HEK293 (cell line): ENCODE measurements around the gene GRAMD1B.
"Not testable (repeated sequence)": the region's sequence is repeated elsewhere in the genome, so short reads cannot be mapped to it uniquely, and the experiment has no call there.

ENCODE experiments used
- CTCF ChIA-PET: fragments of 350-600 bp; formaldehyde crosslinking; extraction: SDS; loops from one replicate; lab custom pipeline; 2021; ENCODE audit warnings: antibody characterized with exemption; lab: Yijun Ruan, JAX
- POLR2A ChIA-PET: fragments of 300-600 bp; formaldehyde crosslinking; extraction: SDS; loops from one replicate; lab custom pipeline; 2020; ENCODE audit warnings: antibody characterized with exemption, inconsistent platforms; lab: Yijun Ruan, JAX
- H3K27ac ChIP-seq: fragments of 200-500 bp; sonication (Bioruptor generic); 2 replicates; pipeline ENCODE4 v1.5.1; 2014; ENCODE audit warnings: low read depth, low read length, control low read depth, inconsistent platforms; ENCODE audit errors: extremely low read depth
- H3K36me3 ChIP-seq, 2 experiments: fragments of 200-500 bp in 1 of 2; sonication (Bioruptor generic) in 1 of 2; 1 replicate in 1 of 2; 2 replicates in 1 of 2; pipeline ENCODE4 v1.5.1; 2014 to 2017; ENCODE audit warnings: inconsistent platforms in 2 of 2, low read length in 2 of 2; ENCODE audit not compliant: control insufficient read depth in 2 of 2, insufficient read depth in 1 of 2
- H3K4me1 ChIP-seq: fragments of 200-500 bp; sonication (Bioruptor generic); 2 replicates; pipeline ENCODE4 v1.5.1; 2014; ENCODE audit warnings: mild to moderate bottlenecking, low read length, inconsistent platforms; ENCODE audit not compliant: control insufficient read depth, insufficient read depth
- H3K4me3 ChIP-seq: 2 replicates; pipeline ENCODE4 v1.5.1; 2011; ENCODE audit warnings: low read depth, mild to moderate bottlenecking, control low read depth, low read length, moderate library complexity
- H3K9me3 ChIP-seq: fragments of 200-500 bp; sonication (Bioruptor generic); 2 replicates; pipeline ENCODE4 v1.5.1; 2014; ENCODE audit warnings: low read depth, low read length, inconsistent platforms; ENCODE audit not compliant: control insufficient read depth, insufficient read depth
- HOXD13 ChIP-seq: sonication (generic); formaldehyde crosslinking; IDR thresholded peaks from 2 replicates; pipeline ENCODE4 v1.8.0; 2022; ENCODE audit warnings: missing genetic modification reagents, borderline replicate concordance
- PRDM1 ChIP-seq: fragments of 450-650 bp; formaldehyde crosslinking; IDR thresholded peaks from 2 replicates; pipeline ENCODE4; 2016; ENCODE audit warnings: missing biosample characterization, missing genetic modification characterization
- PRDM2 ChIP-seq: fragments of 450-650 bp; formaldehyde crosslinking; IDR thresholded peaks from 2 replicates; pipeline ENCODE4 v1.5.1; 2016; ENCODE audit warnings: missing biosample characterization, missing genetic modification characterization, borderline replicate concordance
- TCF7L2 ChIP-seq: IDR thresholded peaks from 2 replicates; pipeline ENCODE4 v1.6.1; 2011; ENCODE audit warnings: low read depth, mild to moderate bottlenecking, inconsistent platforms, low read length, moderate library complexity, borderline replicate concordance
- ZBTB17 ChIP-seq: fragments of 450-650 bp; formaldehyde crosslinking; IDR thresholded peaks from 2 replicates; pipeline ENCODE4 v1.5.1; 2016; ENCODE audit warnings: missing biosample characterization, missing genetic modification characterization
- ZFP37 ChIP-seq: fragments of 450-650 bp; formaldehyde crosslinking; IDR thresholded peaks from 2 replicates; pipeline ENCODE4 v1.5.1; 2016; ENCODE audit warnings: missing biosample characterization, missing genetic modification characterization
- ZNF18 ChIP-seq: fragments of 450-650 bp; formaldehyde crosslinking; IDR thresholded peaks from 2 replicates; pipeline ENCODE4 v1.5.1; 2016; ENCODE audit warnings: missing biosample characterization, missing genetic modification characterization
- ZNF350 ChIP-seq: fragments of 450-650 bp; formaldehyde crosslinking; IDR thresholded peaks from 2 replicates; pipeline ENCODE4 v1.5.0; 2017; ENCODE audit warnings: missing biosample characterization, mild to moderate bottlenecking, missing genetic modification characterization
- ZNF366 ChIP-seq: fragments of 450-650 bp; formaldehyde crosslinking; conservative IDR thresholded peaks from 2 replicates; pipeline ENCODE4 v1.5.1; 2016; ENCODE audit warnings: missing biosample characterization, missing genetic modification characterization
- ZNF521 ChIP-seq: fragments of 450-650 bp; formaldehyde crosslinking; IDR thresholded peaks from 2 replicates; pipeline ENCODE4 v1.5.1; 2017; ENCODE audit warnings: missing biosample characterization, mild to moderate bottlenecking, missing genetic modification characterization
- ZNF548 ChIP-seq: fragments of 450-650 bp; formaldehyde crosslinking; IDR thresholded peaks from 2 replicates; pipeline ENCODE4 v1.5.1; 2016; ENCODE audit warnings: missing biosample characterization, missing genetic modification characterization
- ZNF580 ChIP-seq: fragments of 450-650 bp; formaldehyde crosslinking; IDR thresholded peaks from 2 replicates; pipeline ENCODE4 v1.5.1; 2016; ENCODE audit warnings: missing biosample characterization, missing genetic modification characterization
- ZNF629 ChIP-seq: fragments of 450-650 bp; formaldehyde crosslinking; IDR thresholded peaks from 2 replicates; pipeline ENCODE4 v1.5.1; 2017; ENCODE audit warnings: missing biosample characterization, missing genetic modification characterization
- ZNF707 ChIP-seq: fragments of 450-650 bp; formaldehyde crosslinking; IDR thresholded peaks from 2 replicates; pipeline ENCODE4 v1.5.1; 2016; ENCODE audit warnings: missing biosample characterization, missing genetic modification characterization
- ZSCAN16 ChIP-seq: fragments of 450-650 bp; formaldehyde crosslinking; IDR thresholded peaks from 2 replicates; pipeline ENCODE4 v1.5.1; 2016; ENCODE audit warnings: missing biosample characterization, missing genetic modification characterization
- ZXDB ChIP-seq: fragments of 450-650 bp; formaldehyde crosslinking; IDR thresholded peaks from 2 replicates; pipeline ENCODE4 v1.5.1; 2016; ENCODE audit warnings: missing biosample characterization, missing genetic modification characterization

The GRAMD1B gene

GRCh38 chr11:123461164-123461563, 31.1 kb downstream of the GRAMD1B start (continued):
- no peak for TF ChIP-seq PRDM2
- TF ChIP-seq ZFP37 (tag by site-specific recombination), result no peak
- no peak for TF ChIP-seq ZNF548
- TF ChIP-seq ZNF580 (tag by site-specific recombination), result no peak
- TF ChIP-seq ZNF350 (tag by site-specific recombination), result no peak
- TF ChIP-seq ZNF521, result no peak
- no peak for TF ChIP-seq HOXD13 (CRISPR knock-in tag)
- no peak for TF ChIP-seq ZSCAN16 (tag by site-specific recombination)
- no peak for TF ChIP-seq TCF7L2
- TF ChIP-seq, all 188 proteins: peak for 0

- H3K4me1 ChIP-seq, POLR2A ChIA-PET, H3K9me3 ChIP-seq, H3K4me3 ChIP-seq, H3K27ac ChIP-seq, H3K36me3 ChIP-seq: not testable (repeated sequence)
- CTCF ChIA-PET, result interaction anchor here (0.7 to 1.0 kb wide), 2 partner anchors 58 to 204 kb away, joined by 3 read pairs; no protein-coding TSS in a partner anchor
Observed at GRCh38 chr11:123465667-123466066, 35.6 kb downstream of the GRAMD1B start.

- CTCF ChIA-PET, result interaction anchor here (0.7 to 1.1 kb wide), 3 partner anchors 9 to 205 kb away, joined by 3 to 4 read pairs (median 3); no protein-coding TSS in a partner anchor
- H3K27ac ChIP-seq, POLR2A ChIA-PET: not testable (repeated sequence)
Observed at GRCh38 chr11:123466172-123466571, 36.1 kb downstream of the GRAMD1B start.

GRCh38 chr11:123469089-123469488, 39.0 kb downstream of the GRAMD1B start:
- CTCF ChIA-PET, result interaction anchor here (0.8 to 2.4 kb wide), 4 partner anchors 9 to 167 kb away, joined by 3 to 12 read pairs (median 5); no protein-coding TSS in a partner anchor
- Histone ChIP-seq H3K27ac (no peak overlapping the region), H3K36me3 (no peaks in the 10 kb centered on the region), H3K4me3 (no peak overlapping the region), H3K4me1 (no peaks in the 10 kb centered on the region), H3K9me3 (no peaks in the 10 kb centered on the region)
- POLR2A ChIA-PET, result interaction anchor here (0.6 kb wide), 1 partner anchor 172 kb away, joined by 4 read pairs; no protein-coding TSS in a partner anchor
- TF ChIP-seq ZNF629 (tag by site-specific recombination), result no peak
- TF ChIP-seq ZXDB, result no peak
- TF ChIP-seq ZBTB17, result peak; percentile 49; the same call in 1 of the 2 replicates
- TF ChIP-seq ZNF707 (tag by site-specific recombination), result no peak
- TF ChIP-seq ZNF18 (tag by site-specific recombination), result no peak

More at GRCh38 chr11:123466172-123466571, 36.1 kb downstream of the GRAMD1B start:
- not testable (repeated sequence) for H3K4me1 ChIP-seq, H3K36me3 ChIP-seq, H3K9me3 ChIP-seq, H3K4me3 ChIP-seq
- 0 out of 2 replicates have a peak, but pooled peaks have one; percentile 48 for TF ChIP-seq PRDM1
- peak; percentile 94 for TF ChIP-seq ZNF366 (tag by site-specific recombination)
